SH-SY5Y (cell line): Measurements from ENCODE around the gene ITPR3.

Experiments used
- GATA2 ChIP-seq: IDR thresholded peaks from 2 replicates; pipeline ENCODE4 v1.6.1; 2011; ENCODE audit warnings: mild to moderate bottlenecking, low read depth, low read length
- GATA3 ChIP-seq: IDR thresholded peaks from 2 replicates; pipeline ENCODE4 v1.6.1; 2011; ENCODE audit warnings: low read depth, mild to moderate bottlenecking, low read length, moderate library complexity

DNA sequence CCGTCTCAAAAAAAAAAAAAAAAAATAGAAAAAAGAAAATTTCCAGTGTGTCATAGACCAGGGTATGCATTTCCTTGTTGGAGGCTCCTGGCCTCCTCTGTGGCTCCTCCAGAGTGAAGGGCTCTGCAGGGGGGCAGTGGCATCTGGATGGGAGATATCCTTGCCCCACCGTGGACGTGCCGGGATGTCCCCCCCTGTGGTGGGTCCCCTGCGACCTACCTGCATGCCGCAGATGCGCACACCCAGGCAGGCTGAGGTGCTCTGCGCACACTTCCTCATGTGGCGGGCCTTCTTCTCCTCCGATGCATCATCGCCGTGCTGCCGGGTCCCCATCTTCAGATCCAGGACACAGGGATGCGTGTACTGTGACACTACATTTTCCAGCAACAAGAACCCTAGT is 104.1 kb downstream of the ITPR3 start:
- TF ChIP-seq GATA3: no peak
- no peak for TF ChIP-seq GATA2
